ENCODE data around the gene MYO9B. TPM values are rescaled to one million over a fixed set of nuclear protein-coding genes. Genes with fewer than 3 reads are reported as not detected.

MYO9B gene
- total and polyA plus RNA-seq, 9 of the 15 experiments (the other 6 are each of a cell fraction or from before 2014, with no cell fraction given) = 2.4 to 77.6 (median 23.0) TPM

DNA sequence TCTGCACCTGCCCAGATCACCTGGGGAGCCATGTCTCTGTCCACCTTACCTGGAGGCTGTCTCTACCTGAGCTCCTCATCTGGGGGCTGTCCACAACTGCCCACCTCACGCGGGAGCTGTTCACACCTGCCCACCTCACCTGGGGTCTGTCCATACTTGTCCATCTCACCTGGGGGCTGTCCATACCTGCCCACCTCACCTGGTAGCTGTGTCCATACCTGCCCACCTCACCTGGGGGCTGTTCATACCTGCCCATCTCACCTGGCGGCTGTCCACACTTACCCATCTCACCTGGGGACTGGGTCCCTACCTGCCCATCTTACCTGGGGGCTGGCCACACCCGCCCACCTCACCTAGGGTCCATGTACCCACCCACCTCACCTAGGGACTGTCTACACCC lies 38.9 kb upstream of the MYO9B start:
- H3K9ac ChIP-seq (ENCODE audit: insufficient read depth in 1 of 2, low read depth in 2 of 2, low read length in 2 of 2) = no peak overlapping the region
- CTCF ChIA-PET (ENCODE audit: low intra/inter-chr PET ratio) = no interaction called here
- H3K4me3 ChIP-seq = no peak overlapping the region
- peaks cover 15 to 49% of the 10 kb centered on the region in 2 experiments; a peak in 3 of 5 replicates for H3K27me3 ChIP-seq (ENCODE audit: control insufficient read depth in 2 of 2, insufficient read depth in 2 of 2, low read length in 2 of 2)
- no peaks in the 10 kb centered on the region for H3K36me3 ChIP-seq (ENCODE audit: control insufficient read depth, insufficient read depth, low read length)
- H3K9me3 ChIP-seq (replicated peaks; ENCODE audit: control insufficient read depth, insufficient read depth, low read depth, low read length) = no peaks in the 10 kb centered on the region
- H4K20me1 ChIP-seq (replicated peaks; ENCODE audit: control insufficient read depth, insufficient read depth, low read length) = no peaks in the 10 kb centered on the region; the same call in 1 of the 2 replicates
- in situ Hi-C loops (cut with MboI) (no loop called here), intact Hi-C loops (cut with micrococcal nuclease) (no loop called here)
- DNase-seq (ENCODE audit: extremely low read depth in 1 of 4, low spot score in 3 of 4) = no peak
- FAIRE-seq = no peak
- peaks cover 0 to 8% of the 10 kb centered on the region in 2 experiments; a peak in 2 of 5 replicates for H3K4me1 ChIP-seq (replicated peaks in 1 of 2; ENCODE audit: control insufficient read depth in 2 of 2, insufficient read depth in 2 of 2, low read length in 2 of 2)
- H3K4me2 ChIP-seq (ENCODE audit: insufficient read depth, low read length) = 0 out of 2 replicates have a peak overlapping the region, but pooled peaks have one; percentile 40
- H3K9me1 ChIP-seq (ENCODE audit: control insufficient read depth, insufficient read depth, low read length) = no peaks in the 10 kb centered on the region
- BruUV-seq (replicated peaks) = no TSS peak
- 24% methylated on average over 4 of the region's 4 CpGs for WGBS (ENCODE audit: insufficient coverage, low coverage, missing lambda C conversion rate)
- no peak for ATAC-seq
- POLR2A ChIA-PET = no interaction called here
- H3K27ac ChIP-seq (ENCODE audit: extremely low read depth, low read depth, low read length) = no peak overlapping the region
- H2AFZ ChIP-seq (ENCODE audit: low read depth, low read length) = peak overlapping the region; percentile 53; the same call in 1 of the 2 replicates
- H3K79me2 ChIP-seq (ENCODE audit: control insufficient read depth, insufficient read depth, low read length) = no peaks in the 10 kb centered on the region
- TF ChIP-seq CBFA2T2 (conservative IDR thresholded peaks at IDR 0.05) (no peak), RBM25 (IDR thresholded peaks at IDR 0.05; ENCODE audit: low read depth, low read length, severe bottlenecking) (no peak), E2F5 (CRISPR knock-in tag; IDR thresholded peaks at IDR 0.05) (no peak), GABPA (tag; conservative IDR thresholded peaks at IDR 0.05; ENCODE audit: low read depth) (no peak), SAFB2 (IDR thresholded peaks at IDR 0.05; ENCODE audit: borderline replicate concordance, low read depth, low read length, severe bottlenecking) (no peak), MTF1 (CRISPR knock-in tag; IDR thresholded peaks at IDR 0.05; ENCODE audit: borderline replicate concordance) (no peak), FOXA1 (IDR thresholded peaks at IDR 0.05; ENCODE audit: borderline replicate concordance) (no peak), FOXK1 (CRISPR knock-in tag; IDR thresholded peaks at IDR 0.05; ENCODE audit: borderline replicate concordance) (no peak)
- TF ChIP-seq, protein P1, sequence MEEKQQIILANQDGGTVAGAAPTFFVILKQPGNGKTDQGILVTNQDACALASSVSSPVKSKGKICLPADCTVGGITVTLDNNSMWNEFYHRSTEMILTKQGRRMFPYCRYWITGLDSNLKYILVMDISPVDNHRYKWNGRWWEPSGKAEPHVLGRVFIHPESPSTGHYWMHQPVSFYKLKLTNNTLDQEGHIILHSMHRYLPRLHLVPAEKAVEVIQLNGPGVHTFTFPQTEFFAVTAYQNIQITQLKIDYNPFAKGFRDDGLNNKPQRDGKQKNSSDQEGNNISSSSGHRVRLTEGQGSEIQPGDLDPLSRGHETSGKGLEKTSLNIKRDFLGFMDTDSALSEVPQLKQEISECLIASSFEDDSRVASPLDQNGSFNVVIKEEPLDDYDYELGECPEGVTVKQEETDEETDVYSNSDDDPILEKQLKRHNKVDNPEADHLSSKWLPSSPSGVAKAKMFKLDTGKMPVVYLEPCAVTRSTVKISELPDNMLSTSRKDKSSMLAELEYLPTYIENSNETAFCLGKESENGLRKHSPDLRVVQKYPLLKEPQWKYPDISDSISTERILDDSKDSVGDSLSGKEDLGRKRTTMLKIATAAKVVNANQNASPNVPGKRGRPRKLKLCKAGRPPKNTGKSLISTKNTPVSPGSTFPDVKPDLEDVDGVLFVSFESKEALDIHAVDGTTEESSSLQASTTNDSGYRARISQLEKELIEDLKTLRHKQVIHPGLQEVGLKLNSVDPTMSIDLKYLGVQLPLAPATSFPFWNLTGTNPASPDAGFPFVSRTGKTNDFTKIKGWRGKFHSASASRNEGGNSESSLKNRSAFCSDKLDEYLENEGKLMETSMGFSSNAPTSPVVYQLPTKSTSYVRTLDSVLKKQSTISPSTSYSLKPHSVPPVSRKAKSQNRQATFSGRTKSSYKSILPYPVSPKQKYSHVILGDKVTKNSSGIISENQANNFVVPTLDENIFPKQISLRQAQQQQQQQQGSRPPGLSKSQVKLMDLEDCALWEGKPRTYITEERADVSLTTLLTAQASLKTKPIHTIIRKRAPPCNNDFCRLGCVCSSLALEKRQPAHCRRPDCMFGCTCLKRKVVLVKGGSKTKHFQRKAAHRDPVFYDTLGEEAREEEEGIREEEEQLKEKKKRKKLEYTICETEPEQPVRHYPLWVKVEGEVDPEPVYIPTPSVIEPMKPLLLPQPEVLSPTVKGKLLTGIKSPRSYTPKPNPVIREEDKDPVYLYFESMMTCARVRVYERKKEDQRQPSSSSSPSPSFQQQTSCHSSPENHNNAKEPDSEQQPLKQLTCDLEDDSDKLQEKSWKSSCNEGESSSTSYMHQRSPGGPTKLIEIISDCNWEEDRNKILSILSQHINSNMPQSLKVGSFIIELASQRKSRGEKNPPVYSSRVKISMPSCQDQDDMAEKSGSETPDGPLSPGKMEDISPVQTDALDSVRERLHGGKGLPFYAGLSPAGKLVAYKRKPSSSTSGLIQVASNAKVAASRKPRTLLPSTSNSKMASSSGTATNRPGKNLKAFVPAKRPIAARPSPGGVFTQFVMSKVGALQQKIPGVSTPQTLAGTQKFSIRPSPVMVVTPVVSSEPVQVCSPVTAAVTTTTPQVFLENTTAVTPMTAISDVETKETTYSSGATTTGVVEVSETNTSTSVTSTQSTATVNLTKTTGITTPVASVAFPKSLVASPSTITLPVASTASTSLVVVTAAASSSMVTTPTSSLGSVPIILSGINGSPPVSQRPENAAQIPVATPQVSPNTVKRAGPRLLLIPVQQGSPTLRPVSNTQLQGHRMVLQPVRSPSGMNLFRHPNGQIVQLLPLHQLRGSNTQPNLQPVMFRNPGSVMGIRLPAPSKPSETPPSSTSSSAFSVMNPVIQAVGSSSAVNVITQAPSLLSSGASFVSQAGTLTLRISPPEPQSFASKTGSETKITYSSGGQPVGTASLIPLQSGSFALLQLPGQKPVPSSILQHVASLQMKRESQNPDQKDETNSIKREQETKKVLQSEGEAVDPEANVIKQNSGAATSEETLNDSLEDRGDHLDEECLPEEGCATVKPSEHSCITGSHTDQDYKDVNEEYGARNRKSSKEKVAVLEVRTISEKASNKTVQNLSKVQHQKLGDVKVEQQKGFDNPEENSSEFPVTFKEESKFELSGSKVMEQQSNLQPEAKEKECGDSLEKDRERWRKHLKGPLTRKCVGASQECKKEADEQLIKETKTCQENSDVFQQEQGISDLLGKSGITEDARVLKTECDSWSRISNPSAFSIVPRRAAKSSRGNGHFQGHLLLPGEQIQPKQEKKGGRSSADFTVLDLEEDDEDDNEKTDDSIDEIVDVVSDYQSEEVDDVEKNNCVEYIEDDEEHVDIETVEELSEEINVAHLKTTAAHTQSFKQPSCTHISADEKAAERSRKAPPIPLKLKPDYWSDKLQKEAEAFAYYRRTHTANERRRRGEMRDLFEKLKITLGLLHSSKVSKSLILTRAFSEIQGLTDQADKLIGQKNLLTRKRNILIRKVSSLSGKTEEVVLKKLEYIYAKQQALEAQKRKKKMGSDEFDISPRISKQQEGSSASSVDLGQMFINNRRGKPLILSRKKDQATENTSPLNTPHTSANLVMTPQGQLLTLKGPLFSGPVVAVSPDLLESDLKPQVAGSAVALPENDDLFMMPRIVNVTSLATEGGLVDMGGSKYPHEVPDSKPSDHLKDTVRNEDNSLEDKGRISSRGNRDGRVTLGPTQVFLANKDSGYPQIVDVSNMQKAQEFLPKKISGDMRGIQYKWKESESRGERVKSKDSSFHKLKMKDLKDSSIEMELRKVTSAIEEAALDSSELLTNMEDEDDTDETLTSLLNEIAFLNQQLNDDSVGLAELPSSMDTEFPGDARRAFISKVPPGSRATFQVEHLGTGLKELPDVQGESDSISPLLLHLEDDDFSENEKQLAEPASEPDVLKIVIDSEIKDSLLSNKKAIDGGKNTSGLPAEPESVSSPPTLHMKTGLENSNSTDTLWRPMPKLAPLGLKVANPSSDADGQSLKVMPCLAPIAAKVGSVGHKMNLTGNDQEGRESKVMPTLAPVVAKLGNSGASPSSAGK (IDR thresholded peaks at IDR 0.05) = no peak
